NCI-H146 treated with DMSO at 0.1 percent for 48 hours (cell line): ENCODE data around the gene RPS6KL1.

Experiments used
- DNase-seq: peaks from one replicate; lab custom pipeline; 2025; ENCODE audit not compliant: unreplicated experiment; lab: John Stamatoyannopoulos, UW

The RPS6KL1 gene

DNA sequence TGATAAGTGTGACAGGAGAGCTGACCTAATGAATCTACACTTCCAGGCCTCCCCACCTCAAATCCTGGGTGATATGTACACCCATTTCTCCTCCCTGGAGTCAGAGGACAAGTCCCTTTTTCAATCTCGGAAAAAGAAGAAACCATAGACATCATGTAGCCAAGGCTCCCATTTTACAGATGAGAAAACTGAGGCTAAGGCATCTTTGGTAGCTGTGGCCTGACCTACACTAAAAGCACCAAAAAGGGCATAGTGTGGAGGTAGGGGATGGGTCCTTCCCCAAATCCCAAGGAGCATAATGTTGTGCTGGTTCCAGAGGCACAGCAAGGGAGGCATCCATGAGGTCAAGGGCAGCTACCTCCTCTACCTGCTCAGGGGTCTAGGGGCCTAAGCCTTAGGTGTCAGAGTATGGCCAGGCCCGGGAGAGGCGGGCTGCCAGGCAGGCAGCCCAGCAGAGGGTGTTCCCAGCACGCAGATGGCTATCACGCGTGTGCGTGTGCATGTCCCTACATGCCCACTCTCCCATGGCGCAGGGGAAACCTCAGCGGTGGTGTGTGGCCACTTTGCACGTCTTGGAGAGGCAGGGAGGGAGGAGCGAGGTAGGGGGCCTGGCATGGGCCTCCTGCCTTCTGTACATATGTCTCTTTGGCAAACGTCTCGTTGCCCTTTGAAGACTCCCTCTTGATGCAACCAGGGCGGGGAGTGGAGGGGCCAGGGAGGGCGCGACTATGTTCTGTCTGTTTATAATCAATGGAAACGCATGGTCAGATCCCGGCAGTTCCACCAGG, 29.8 kb upstream of the RPS6KL1 start:
- no peak for DNase-seq

DNA sequence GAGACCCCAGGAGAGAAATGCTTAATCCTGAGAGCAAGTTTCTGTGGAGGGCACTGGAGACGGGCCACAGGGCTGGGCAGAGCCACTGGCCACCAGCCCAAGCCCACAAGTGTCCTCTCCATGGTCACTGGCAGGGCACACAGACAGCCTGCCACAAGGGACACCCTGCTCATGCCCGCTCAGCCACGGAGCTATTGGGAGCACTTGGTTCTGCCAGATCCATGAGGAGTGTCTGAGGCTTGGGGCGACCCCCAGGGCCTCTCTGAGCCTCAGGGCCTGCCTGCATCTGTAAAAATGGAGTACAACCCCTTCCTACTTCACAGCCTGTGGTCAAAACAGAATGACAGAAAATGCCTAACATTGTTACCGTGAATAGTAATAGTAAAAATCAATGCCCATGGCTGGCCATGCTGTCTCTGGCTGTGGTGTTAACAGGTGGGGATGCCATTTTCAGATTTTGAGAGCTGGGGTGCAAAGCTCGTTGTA, 29.2 kb upstream of the RPS6KL1 start:
- DNase-seq: no peak

DNA sequence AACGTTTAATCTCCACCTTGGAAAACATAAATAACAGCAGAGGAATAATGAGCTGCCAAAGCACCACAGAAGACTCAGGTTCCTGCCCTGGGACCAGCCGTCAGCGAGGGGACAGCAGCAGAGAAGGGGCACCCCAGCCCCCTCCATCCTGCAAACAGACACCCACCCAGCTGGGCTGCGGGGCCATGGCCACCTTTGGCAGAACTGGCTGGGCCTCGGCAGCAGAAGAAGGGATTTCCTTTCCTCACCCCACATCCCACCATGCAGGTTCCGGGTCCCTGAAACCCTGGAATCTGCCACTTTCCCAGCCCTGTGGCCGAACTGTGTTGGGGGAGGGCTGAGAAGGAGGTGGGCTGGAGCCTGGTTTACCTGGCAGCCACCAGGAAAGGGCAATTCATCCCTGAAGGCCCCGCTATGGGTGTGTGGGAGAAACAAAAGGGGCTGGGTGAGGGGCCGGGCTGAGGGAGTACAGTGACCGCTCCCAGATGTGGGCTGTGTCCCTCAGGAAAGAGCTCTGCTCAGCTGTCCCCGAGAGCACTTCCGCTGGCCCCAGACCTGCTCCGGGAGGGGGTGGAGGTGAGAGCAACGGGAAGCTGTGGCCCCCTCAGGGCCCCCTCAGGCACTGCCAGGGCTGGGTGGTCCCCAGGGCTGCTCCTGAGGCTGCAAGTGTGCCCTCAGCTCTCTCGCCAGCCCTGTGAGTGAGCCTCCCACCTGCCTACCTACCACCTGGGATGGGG, 28.6 kb upstream of the RPS6KL1 start:
- DNase-seq: no peak

DNA sequence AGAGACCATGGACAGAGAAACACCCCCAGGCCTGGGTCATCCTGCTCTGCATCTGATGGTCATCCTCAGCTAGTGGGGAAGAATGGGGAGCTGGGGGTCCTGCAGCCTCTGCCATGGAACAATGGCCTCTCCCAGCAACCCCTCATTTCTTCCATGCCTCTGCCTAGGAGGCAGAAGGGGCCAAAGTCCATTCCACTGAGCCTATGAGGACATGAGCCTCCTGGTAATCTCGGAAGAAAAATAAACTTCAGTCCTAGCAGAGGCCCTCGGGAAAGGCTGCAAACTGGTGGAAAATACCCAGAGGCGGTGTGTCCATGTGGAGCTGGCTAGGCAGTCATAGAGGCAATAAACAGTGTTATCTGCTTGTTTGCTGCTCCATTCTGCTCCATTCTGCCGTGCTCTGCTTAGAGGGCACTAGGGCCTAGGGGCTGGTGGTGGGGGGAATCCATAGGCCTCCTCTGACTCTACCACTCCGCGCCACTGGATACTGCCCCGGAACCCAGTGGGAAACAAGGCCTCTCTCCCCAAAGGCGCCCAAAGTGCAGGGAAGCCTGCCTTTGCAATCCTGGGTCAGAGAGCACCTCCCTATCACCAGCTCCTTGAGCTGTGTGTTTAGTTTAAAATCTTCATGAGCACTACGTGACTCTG, 27.9 kb upstream of the RPS6KL1 start:
- DNase-seq: no peak

DNA sequence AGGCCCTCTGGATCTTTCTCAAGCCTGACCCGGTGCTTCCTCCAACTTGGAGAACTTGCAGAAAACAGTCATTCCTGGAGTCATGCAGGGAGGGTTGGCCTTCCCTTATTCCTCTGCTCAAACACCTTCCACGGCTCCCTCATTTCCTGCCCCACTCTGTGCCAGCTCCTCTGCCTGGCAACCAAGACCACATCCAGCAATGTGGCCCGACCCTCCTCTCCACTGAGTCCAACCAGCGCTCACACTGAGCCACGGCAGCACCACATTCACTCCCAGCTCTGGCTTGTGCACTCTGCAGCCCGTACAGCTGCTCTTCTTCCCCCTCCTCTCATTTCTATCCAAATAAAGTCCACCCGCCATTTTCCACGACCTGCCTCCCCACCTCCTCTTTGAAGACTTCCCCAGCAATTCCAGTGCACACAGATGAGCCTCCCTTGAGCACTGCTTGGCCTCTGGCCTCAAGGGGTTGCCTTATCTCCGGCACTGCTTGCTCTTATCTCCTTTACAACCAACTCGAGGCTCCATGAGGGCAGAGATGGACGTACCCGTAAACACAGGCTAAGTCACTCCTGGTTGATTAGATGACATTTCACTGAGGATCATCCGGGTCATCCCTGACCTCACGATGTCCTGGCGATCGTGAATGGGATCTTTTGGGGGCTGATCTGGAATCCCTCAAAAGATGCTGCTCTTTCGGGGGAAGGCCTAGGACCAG, 27.0 kb upstream of the RPS6KL1 start:
- DNase-seq: no peak

DNA sequence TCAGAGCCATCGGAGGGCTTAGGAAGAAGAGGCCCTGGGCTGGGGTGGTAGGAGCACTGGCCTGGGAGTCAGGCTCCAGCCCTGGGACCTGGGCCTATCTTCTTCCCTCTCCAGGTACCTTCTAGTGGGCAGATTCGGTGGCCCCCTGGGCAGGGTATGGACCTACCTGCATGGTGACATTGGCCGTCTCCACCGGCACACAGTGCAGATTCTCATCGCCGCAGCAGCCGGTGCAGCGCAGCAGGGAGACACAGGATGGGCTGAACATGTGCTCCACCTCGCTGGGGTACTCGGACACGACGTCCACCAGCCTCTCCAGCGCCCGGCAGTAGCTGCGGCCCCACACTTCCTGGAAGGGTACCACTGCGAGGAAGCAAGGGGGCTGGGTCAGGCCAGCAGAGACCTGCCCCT, 26.1 kb upstream of the RPS6KL1 start:
- no peak for DNase-seq

DNA sequence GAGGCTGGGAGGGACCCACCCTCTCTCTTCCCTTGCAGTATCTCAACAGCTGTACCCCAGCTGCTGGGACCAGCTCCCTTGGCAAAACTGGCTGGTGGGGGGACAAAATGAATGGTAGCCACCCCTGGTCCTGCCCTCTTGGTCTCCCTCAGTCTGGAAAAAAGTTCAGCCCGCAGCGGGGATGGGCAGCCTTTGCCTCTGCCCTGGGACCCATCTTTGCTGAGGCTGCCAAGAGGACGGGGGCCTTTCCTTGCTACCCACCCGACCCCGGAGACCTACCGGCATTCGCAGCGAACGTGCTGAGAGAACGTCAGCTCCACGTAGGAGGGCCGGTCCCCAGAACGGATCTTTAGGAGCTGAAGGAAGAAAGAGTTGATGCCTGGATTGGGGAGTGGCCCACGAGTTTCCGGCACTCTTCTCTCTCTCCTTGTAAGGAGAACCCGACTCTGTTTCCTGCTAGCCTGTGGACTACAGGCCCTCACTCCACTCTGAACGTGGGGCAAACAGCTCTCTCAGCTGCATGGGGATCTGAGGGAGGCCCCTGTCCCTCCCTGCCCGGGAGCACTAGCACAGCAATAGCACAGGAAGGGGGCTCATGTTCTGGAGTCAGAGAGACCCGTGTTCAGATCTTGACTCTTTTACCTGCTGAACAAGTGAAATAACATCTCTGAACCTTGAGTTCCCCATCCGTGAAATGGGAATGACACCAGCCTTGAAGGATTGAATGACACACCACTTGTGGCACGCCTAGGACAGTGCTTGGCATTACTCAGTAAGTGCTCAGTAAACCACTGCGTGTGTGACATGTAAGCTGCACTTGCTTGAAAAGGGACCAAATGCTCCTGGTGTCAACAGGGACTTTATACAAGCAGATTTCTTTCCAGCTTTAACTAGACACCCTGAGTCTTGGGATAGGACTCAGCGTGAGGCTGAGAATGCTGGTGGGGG, 25.4 kb upstream of the RPS6KL1 start:
- DNase-seq: no peak

DNA sequence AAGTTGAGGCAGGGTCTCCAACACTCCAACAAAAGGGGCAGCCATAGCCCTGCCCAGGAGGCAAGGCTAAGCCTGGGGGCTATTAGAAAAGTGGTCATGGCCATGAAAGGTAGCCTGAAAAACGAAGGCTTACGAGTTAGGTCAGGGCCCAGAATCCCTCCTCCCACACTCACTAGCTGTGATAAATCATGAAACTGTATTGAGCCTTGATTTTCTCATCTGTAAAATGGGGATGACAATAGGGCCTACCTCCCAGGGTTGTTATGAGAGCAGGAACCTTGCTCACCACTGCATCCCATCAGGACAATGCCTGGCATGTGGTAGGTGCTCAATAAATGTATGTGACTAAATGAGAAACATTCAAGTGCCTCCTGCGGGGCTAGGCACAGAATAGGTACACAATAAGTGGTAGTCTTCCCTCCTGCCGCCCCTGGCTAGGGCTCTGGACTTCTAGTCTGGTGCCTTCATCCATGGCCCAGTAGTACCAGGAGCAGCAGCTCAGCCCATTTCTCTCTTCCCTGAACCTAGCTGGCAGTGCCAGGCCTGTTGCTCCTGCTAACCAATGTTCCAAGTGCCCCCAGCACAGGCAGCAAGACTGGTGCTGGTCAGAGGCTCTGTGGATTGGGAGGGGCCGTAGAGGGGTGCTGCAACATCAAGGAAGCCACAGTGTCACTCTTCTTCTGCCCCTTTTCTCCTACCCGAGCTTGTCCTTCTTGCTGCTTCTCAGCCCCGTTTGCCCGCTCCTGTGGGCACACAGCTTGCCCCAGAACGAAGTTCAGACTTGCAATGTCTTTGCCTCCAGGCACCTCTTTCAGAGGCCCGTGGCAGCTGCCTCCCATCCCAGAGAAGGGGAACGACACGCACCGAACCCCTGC, 24.5 kb upstream of the RPS6KL1 start:
- DNase-seq: no peak

DNA sequence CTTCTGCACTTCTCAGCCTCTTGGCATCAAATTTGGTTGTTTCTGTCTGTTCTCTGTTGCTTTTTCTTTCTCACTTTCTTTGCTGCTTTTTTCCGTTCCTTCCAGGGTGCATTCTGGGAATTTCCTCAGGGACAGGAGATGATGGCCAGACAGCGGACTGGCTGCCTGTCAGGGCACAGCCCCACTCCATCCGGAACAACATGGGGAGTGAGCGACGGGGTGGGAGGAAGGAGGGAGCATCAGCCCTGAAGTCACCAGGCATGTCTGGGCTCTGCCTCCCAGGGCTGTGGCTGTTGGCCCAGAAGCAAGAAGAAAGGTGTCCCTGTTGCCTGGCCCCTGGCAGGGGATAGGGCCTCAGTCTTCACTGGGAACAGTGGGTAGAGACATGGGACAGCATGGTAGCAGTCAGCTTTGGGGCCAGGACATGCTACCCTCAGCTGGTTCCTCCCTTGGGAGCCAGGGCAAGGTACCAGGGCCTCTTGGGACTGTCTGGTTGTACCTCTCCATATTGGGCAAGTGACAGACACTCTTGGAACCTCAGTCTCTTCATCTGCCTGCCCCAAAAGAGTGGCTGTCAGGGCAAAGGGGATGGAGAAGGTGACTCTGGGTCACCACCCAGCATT, 23.7 kb upstream of the RPS6KL1 start:
- DNase-seq: no peak

DNA sequence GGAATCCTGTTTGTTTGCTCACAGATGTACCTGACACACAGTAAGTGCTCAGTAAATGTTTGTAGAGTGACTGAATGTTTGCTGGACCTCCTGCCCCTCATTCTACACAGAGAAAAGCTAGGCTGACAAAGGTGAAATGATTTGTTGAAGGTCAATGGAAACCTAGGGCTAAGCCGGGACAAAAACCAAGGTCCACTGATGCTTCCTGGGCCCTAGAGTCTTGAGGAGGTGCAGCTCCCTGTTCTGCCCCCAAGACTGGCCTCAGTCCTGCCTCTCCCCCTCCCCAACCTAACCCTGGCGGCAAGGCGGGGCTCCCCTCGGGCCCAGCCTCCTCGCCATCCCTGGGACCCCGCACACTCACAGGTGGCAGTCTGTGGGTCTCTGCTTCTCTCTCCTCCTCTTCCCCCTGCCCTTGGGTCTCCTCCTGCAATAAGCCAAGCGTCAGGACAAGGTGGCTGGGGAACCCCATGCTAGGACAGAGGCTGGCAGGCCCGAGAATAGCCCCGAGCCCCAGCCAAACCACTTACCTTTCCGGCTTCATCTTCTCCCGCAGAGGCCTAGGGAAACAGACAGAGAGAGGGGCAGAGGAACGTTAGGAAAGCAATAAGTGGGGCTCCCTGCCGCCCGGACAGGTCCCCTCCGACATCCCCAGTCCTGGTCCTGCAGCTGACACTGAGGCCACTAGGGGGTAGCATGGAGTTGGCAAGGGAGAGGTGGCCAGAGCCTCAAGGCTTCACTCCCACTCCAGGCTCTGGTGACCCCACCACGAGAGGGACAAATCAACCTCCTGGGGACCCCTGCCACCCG, 23.0 kb upstream of the RPS6KL1 start:
- peak; percentile 6 for DNase-seq

DNA sequence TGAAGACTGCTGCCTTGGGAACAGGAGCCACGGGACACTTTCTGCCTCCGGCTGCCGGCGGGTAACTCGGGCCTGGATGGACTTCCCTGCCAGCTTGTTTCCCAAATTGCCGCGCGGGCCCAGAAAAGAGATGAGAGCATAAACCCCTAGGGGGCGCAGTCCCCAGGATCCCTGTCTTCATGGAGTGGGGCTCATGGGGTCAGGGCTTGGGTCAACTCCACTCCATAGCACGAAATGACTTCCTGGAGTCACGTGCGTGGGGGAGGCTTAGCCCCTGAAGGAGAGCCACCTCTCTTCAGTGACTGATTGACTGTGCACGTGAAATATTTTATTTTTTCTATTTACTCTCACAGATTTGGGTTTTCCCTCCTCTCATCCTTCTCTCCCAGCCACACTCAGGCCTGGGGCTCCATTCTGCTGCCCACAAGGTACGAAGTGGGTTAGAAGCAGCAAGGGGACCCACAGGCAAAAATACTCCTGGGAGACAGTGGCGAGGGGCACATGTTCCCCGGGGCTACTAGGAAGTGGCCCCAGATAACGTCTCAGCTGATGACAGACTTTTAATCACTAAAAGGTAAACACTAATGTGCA, 22.3 kb upstream of the RPS6KL1 start:
- no peak for DNase-seq

DNA sequence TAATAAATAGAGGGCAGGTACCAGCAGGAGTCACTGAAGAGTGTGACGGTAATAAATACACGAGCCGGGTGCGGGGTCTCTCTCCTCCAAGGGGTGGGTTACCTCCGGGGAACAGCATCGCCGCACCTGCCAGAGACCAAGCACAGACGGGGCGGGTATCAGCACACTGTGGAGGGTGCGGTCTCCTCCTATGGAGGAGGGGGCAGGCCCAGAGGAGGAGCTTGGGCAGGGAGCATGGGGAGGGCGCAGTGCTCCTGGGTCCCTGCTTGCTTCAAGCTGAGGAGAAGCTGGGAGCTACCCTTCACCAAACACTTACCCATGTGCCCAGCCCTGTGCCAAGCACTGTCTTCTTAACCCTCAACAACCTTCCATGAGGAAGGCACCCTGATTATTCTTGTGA, 19.5 kb upstream of the RPS6KL1 start:
- no peak for DNase-seq

DNA sequence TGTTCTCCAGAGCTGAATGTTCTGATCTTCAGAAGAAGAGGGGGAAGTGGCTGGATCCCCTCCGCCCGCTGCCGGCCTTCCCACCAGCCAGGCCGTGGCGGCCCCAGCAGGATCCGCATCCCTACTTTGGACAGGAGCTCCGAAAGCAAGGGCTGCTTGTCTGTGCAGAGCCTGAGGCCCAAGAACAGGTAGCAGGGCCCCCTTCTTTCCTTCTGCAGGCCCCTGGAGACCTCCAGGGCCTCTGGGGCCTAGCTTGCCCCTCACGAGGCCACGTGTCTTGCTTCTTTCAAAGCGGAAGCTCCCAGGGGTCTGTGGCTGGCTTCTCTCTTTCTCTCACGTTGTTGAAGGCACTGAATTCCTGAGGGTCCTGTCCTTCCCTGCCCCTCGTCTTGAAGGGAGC, 19.1 kb upstream of the RPS6KL1 start:
- DNase-seq: no peak

DNA sequence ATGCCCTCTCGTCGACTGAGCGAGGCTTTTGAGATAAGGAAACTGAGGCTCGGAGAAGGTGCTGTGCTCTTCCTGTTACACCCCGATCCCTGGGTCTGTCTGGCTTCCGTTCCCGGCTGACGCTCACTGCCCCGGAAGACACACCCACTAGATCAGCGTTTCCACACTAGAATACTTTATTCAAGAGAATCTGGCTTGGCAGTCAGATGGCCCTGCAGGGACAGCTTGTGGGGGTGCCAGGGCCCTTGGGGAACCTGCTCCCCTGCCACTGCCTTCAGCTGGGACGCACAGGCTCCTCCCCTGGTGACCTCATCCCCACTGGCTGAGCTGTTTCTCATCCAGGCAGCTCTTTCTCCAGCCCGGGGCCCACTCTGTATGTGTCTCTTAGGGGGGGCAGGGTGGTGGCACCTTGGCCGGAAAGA, 18.6 kb upstream of the RPS6KL1 start:
- no peak for DNase-seq

DNA sequence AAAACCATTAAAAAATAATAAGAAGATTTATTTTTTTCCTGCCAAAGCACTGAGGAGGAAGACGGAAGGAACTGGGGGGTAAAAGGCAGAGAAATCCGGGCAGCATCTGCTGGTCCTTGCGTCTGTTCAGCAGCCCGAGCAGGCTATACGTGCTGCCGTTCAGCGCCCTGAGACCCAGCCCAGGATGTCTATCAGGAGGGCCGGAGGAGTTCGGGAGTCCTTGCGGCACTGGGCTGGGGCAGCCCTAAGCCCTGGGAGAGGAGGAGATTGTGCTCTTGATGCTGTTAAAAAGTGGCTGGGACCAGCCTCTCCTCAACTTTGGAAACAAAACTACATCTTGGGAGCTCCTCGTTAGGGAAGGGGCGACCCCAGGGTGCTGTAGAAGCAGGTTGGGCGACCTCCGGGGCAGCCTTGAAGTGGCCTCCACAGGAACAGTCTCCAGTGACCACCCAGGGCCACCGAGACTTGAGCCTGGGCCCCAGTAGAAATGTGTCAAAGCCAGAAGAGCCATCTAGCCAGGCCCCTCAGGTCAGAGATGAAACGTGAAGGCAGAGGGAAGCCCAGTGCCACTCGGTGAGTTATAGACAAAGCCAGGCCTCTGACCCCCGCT, 18.0 kb upstream of the RPS6KL1 start:
- no peak for DNase-seq

DNA sequence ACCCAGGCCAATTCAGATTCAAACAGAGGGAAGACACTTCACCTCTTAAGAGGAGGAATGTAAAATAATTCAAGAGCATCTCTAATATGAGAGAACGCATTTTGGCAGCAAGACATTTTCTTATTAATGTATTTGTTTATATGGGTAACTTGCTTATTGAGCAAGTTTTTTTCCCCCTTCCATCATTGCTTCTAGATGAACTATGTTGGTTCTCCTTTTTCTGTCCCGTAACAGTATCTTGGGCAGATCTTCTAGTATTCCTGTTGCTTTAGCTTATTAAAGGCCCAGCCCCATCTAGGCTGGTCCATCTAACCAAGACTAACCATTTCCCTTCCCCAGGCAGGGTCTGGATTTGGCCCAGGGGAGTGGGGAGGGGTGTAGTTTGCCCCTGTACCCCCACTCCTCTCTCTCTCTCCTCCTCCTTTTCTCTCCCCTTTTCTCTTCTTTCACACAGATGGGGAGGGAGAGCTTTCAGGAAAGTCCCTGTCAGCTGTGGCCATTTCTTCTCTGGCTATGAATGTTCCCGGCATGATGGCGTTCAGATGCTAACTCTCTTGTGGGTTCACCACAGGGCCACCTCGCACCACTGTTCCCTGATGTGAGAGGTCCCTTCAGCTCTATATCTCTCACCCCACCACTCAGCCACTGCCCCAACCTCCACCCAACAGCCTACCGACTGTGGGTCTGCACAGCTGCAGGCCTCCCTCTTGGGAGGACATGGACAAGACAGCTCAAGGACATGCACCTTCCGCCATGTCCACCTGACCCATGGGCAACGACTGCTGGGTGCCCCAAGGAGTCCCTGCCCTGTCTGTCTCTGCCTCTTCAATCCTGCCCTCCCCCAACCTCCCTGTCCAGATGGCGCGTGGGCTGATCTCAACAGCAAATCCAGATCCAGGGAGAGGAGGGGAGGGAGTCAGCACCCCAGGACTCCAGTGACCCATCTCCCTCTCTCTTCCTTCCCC, 15.8 kb upstream of the RPS6KL1 start:
- no peak for DNase-seq
